Chondrocyte (in vitro differentiated cells): Measurements from ENCODE around the gene PDHB. TPM values are rescaled to one million over a fixed set of nuclear protein-coding genes. Genes with fewer than 3 reads are reported as not detected.
A peak's percentile ranks its signal among the peaks of the same experiment; 100 is the strongest.

Experiments
- DNase-seq: peaks from one replicate; pipeline ENCODE4 v3.0.0; 2021; ENCODE audit warnings: mixed read lengths, low spot score
- H3K27ac Mint-ChIP-seq: one replicate; pipeline ENCODE4 v1.8.0; 2021; ENCODE audit warnings: mild to moderate bottlenecking, moderate library complexity, mixed read lengths; ENCODE audit not compliant: unreplicated experiment
- H3K27me3 Mint-ChIP-seq: 2 replicates; pipeline ENCODE4 v1.8.0; 2021; ENCODE audit warnings: low read depth, mixed read lengths
- H3K36me3 Mint-ChIP-seq: 2 replicates; pipeline ENCODE4 v1.8.0; 2021; ENCODE audit warnings: low read depth, mixed read lengths
- H3K4me1 Mint-ChIP-seq: 2 replicates; pipeline ENCODE4 v1.8.0; 2021; ENCODE audit warnings: low read depth, mild to moderate bottlenecking, mixed read lengths
- H3K4me3 Mint-ChIP-seq: one replicate; pipeline ENCODE4 v1.8.0; 2021; ENCODE audit warnings: mild to moderate bottlenecking, moderate library complexity, mixed read lengths; ENCODE audit not compliant: unreplicated experiment
- H3K9me3 Mint-ChIP-seq: 2 replicates; pipeline ENCODE4 v1.8.0; 2021; ENCODE audit warnings: low read depth, mixed read lengths
- long read RNA-seq: library from polyadenylated mRNA; stranded (forward); transcript quantifications from one replicate; pipeline ENCODE4 v2.0.0, GENCODE V29; 2021
- total RNA-seq: library from RNA; stranded (reverse); gene quantifications from 3 replicates; pipeline ENCODE4 v1.2.1, GENCODE V29; 2021
- TF ChIP-seq, protein P1 (sequence below): fragments of 200-600 bp; sonication (generic); IDR thresholded peaks from 2 replicates; pipeline ENCODE4 v1.5.0; 2021; ENCODE audit warnings: antibody characterized with exemption, mild to moderate bottlenecking, moderate library complexity

Gene PDHB
- 80.5 to 97.7 TPM (median 84.7 TPM) in 3 replicates for total RNA-seq
- long read RNA-seq, transcript PDHB-203 (9 exons, 1,535 nt) = minor isoform, 11 of 249 reads
- long read RNA-seq, transcript PDHB-201 (10 exons, 1,527 nt) = major isoform, 225 of 249 reads
- long read RNA-seq, partial matches to known transcripts = 7 of 249 reads
- long read RNA-seq, other reads (novel, unspliced or antisense) = 4 of 249 reads

DNA sequence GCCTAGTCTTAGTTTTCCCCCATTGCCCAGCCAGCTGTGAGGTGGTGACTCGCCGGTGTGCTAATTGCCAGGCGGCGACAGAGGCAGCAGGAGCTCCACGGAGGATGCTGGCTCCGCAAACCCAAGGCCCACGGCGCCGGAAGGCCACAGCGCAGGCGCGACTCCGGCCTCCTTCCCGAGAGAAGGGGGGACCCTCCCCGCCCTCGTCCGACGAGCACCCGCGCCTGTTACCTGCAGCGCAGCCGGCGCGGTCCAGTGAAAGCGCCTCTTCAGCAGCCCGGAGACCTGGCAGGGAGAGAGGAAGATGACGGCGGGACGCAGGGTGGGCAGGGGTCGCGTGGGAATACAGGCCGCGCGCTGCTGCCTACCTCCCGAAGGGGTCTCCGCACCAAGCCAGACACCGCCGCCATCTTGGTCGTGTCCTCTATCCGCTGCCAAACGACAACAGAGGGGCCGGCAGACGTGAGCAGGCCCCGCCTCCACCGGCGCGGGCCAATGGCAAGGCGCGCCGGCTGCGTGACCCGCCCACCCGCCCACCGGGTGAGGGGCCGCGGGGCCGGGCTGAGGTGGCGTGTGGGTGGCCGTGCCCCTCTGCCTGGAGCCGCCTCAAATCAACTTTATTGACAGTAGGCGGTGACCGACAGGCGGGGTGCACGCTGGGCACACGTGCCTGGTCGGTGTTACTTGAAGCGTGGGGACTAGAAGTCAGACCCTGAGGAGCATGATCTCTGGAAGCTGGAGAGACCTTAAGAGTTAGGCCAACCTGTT is at the start of gene PDHB:
TSS of gene PDHB (minus strand) at position 433 of the 768 bp plus-strand sequence. CDS start at position 410, 23 bp downstream.
- Mint-ChIP-seq H3K27ac (peak within 1 kb of the TSS; percentile 95), H3K4me1 (peaks cover 44% of the 10 kb centered on the region), H3K36me3 (peaks cover 18% of the 10 kb centered on the region), H3K4me3 (peak within 1 kb of the TSS; percentile 85), H3K27me3 (no peaks in the 10 kb centered on the region), H3K9me3 (no peaks in the 10 kb centered on the region)
- DNase-seq = peak; percentile 96
- TF ChIP-seq, protein P1, sequence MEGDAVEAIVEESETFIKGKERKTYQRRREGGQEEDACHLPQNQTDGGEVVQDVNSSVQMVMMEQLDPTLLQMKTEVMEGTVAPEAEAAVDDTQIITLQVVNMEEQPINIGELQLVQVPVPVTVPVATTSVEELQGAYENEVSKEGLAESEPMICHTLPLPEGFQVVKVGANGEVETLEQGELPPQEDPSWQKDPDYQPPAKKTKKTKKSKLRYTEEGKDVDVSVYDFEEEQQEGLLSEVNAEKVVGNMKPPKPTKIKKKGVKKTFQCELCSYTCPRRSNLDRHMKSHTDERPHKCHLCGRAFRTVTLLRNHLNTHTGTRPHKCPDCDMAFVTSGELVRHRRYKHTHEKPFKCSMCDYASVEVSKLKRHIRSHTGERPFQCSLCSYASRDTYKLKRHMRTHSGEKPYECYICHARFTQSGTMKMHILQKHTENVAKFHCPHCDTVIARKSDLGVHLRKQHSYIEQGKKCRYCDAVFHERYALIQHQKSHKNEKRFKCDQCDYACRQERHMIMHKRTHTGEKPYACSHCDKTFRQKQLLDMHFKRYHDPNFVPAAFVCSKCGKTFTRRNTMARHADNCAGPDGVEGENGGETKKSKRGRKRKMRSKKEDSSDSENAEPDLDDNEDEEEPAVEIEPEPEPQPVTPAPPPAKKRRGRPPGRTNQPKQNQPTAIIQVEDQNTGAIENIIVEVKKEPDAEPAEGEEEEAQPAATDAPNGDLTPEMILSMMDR = peak; percentile 20

DNA sequence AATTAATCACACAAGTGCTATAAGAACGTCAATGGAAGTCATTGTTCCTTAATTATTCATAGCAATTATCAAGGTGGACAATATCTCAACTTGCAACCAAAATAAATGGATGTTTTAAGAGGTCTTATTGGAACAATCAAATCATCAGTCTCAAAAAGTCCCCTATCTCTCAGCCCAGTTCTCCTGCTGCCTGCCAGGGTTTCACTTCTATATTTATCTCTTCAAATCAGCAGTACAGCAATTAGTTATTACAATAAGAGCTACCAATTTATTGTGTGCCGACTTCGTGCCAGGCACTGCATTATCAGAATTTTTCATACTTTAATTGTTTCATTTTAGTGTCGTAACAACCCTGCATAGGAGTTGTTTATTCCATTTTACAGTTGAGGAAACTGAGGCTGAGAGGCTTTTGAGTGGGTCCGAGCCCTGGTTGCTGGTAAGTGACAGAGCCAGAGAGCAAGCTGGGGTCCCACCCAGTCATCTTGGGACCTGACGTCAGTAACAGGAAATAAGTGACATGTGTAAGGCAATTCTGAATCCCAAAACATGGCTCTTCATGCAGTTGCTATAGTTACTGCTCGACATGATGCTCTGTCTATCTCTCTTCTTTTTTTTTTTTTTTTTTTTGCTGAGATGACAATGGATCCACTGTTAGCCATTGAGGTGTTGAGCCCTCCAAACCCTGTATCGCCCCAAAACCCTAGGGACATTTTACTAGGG is 49.4 kb upstream of the PDHB start:
- Mint-ChIP-seq H3K27ac (no peak overlapping the region), H3K27me3 (no peaks in the 10 kb centered on the region), H3K36me3 (peaks cover 6% of the 10 kb centered on the region), H3K4me3 (no peak overlapping the region), H3K9me3 (peaks cover 10% of the 10 kb centered on the region), H3K4me1 (peaks cover 16% of the 10 kb centered on the region)
- TF ChIP-seq, protein P1 = no peak
- no peak for DNase-seq

DNA sequence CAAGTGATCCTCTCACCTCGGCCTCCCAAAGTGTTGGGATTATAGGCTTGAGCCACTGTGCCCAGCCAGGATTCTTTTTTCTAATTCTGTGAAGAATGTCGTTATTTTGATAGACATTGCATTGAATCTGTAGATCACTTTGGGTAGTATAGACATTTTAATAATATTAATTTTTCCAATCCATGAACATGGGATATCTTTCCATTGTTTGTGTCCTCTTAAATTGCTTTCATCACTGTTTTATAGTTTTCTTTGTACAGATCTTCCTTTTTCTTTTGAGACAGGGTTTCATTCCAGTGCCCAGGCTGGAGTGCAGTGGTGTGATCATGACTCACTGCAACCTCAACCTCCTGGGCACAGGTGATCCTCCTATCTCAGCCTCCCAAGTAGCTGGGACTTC is 46.7 kb upstream of the PDHB start:
- Mint-ChIP-seq H3K4me3 (no peak overlapping the region), H3K9me3 (peaks cover 10% of the 10 kb centered on the region), H3K4me1 (peaks cover under 1% of the 10 kb centered on the region), H3K36me3 (peaks cover 5% of the 10 kb centered on the region), H3K27ac (no peak overlapping the region), H3K27me3 (no peaks in the 10 kb centered on the region)
- no peak for DNase-seq
- TF ChIP-seq, protein P1 = no peak

DNA sequence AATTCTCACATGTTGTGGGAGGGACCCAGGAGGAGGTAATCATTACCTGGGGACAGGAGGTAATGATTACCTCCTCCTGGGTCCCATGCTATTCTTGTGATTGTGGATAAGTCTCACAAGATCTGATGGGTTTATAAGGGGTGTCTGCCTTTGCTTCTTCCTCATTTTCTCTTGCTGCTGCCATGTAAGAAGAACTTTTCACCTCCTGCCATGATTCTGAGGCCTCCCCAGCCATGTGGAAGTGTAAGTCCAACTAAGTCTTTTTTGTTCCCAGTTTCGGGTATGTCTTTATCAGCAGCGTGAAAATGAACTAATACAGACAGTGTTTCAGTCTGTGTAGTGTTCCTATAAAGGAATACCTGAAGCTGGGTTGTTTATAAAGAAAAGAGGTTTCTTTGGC is 45.1 kb upstream of the PDHB start:
- H3K4me3 Mint-ChIP-seq = no peak overlapping the region
- H3K27ac Mint-ChIP-seq = no peak overlapping the region
- H3K36me3 Mint-ChIP-seq = peaks cover 5% of the 10 kb centered on the region
- H3K9me3 Mint-ChIP-seq = peaks cover 10% of the 10 kb centered on the region
- TF ChIP-seq, protein P1 = no peak
- no peak for DNase-seq
- peaks cover 4% of the 10 kb centered on the region for H3K4me1 Mint-ChIP-seq
- H3K27me3 Mint-ChIP-seq = no peaks in the 10 kb centered on the region

DNA sequence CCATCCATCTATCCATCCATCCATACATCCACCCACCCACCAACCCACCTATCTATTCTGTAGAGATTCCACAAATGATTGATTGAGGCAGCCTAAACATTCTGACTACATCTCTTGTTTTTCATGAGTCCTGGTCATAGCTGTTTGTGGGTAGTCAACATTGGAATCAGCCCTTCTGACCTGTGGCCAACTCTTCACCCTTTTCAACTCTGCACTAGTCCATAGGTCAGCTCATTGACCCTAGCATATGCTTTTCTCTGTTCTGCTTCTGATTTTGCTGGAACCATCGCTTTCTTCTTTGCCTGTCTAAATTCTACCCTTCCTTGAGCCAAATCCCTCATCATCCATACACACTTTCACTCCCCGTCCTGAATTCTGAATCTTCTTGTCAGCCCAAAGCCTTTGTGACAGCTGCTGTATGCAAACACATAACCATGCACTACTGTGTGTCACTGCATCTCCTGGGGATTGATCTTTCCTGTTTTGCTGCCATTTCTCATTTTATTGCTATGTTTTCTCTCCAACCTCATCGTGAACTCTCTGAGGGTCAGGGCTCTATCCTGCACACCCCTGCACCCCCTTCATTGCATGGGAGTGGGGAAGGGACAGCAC is 41.4 kb upstream of the PDHB start:
- Mint-ChIP-seq H3K9me3 (peaks cover 8% of the 10 kb centered on the region), H3K36me3 (peaks cover 5% of the 10 kb centered on the region), H3K4me1 (peaks cover 35% of the 10 kb centered on the region), H3K4me3 (no peak overlapping the region), H3K27me3 (no peaks in the 10 kb centered on the region), H3K27ac (no peak overlapping the region)
- TF ChIP-seq, protein P1 = no peak
- no peak for DNase-seq
